ENCODE measurements around the gene CHRNA4.

DNA sequence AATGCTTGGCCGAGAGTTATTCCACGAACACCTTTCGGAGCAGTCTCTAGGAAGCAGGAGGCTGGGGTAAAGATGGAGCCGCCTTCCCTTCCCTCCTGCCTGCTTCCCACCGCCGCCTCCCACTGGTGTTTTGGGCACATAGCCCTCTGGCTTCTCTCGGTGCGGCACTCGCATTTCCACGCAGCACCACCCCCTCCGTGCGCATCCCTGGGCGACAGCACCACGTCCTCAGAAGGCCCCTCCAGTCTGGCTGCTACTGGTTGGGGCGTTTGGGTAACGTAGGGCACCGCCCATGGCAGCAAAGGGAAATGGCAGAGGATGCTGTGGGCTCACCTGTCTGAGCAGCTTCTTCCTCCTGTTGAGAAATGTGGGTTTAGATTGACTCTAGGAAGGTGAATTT is 65.7 kb downstream of the CHRNA4 start:
- TF ChIP-seq POLR2A (IDR thresholded peaks at IDR 0.05; ENCODE audit: low read depth, low read length) (no peak), POLR2AphosphoS5 (IDR thresholded peaks at IDR 0.05; ENCODE audit: low read depth, low read length) (no peak), TAF1 (IDR thresholded peaks at IDR 0.05; ENCODE audit: borderline replicate concordance, low read depth, low read length) (no peak)

All from GM12892 (cell line).